ENCODE data around the gene HNRNPH1. TPM values are rescaled to one million over a fixed set of nuclear protein-coding genes. Genes with fewer than 3 reads are reported as not detected.

The HNRNPH1 gene
- total RNA-seq, 2 experiments from 2014 or later: 634 to 659 TPM

GRCh38 chr5:179603308-179603707 is 20.2 kb downstream of the HNRNPH1 start:
- POLR2A ChIA-PET: interaction anchor here (0.6 kb wide), 1 partner anchor 16 kb away, joined by 3 read pairs; no protein-coding TSS in a partner anchor
- no peaks in the 10 kb centered on the region for H3K27me3 Mint-ChIP-seq
- DNase-seq: no peak
- H3K36me3 Mint-ChIP-seq (ENCODE audit: low read depth): peaks cover 10% of the 10 kb centered on the region
- intact Hi-C loops (cut with DNase I, micrococcal nuclease): no loop called here
- H3K27ac Mint-ChIP-seq: no peak overlapping the region
- H3K9me3 Mint-ChIP-seq (ENCODE audit: low read depth): no peaks in the 10 kb centered on the region
- peaks cover 7% of the 10 kb centered on the region for H3K4me1 Mint-ChIP-seq
- no peak for ATAC-seq
- CTCF ChIA-PET: interaction anchor here (0.6 kb wide), 1 partner anchor 138 kb away, joined by 3 read pairs; no protein-coding TSS in a partner anchor
- H3K4me3 Mint-ChIP-seq: no peak overlapping the region

GRCh38 chr5:179601871-179602625 is 21.4 kb downstream of the HNRNPH1 start:
- no peaks in the 10 kb centered on the region for H3K9me3 Mint-ChIP-seq (ENCODE audit: low read depth)
- H3K27me3 Mint-ChIP-seq: no peaks in the 10 kb centered on the region
- ATAC-seq (no peak), DNase-seq (no peak)
- H3K4me3 Mint-ChIP-seq: no peak overlapping the region
- H3K27ac Mint-ChIP-seq: no peak overlapping the region
- intact Hi-C loops (cut with DNase I, micrococcal nuclease): no loop called here
- CTCF ChIA-PET: interaction anchor here (0.7 kb wide), 1 partner anchor 11 kb away, joined by 3 read pairs; no protein-coding TSS in a partner anchor
- POLR2A ChIA-PET: interaction anchor here (0.5 to 1.4 kb wide), 2 partner anchors 9 to 135 kb away, joined by 3 to 4 read pairs; no protein-coding TSS in a partner anchor
- H3K4me1 Mint-ChIP-seq: no peaks in the 10 kb centered on the region
- H3K36me3 Mint-ChIP-seq (ENCODE audit: low read depth): peaks cover 11% of the 10 kb centered on the region

DNA sequence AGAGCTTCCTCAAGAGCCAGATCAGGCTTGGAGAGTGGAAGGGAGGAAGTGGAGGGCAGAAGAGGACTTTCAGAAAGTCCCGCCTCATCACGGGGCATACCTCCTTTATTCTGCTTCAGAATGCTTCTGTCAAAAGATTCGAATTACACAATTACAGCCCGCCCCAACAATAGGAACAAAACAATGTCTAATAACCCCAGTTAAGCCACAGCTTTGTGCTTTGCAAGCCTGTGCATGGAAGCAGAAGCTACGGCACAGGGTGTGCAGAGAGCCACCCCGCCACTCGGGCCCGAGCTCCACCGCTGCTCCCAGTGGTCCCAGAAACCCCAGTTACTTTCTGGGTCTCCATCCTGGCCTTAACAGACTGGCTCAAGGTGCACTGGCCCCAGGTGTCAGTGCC is 23.5 kb downstream of the HNRNPH1 start:
- Mint-ChIP-seq H3K4me3 (no peak overlapping the region), H3K9me3 (ENCODE audit: low read depth) (no peaks in the 10 kb centered on the region), H3K27me3 (no peaks in the 10 kb centered on the region), H3K4me1 (no peaks in the 10 kb centered on the region), H3K27ac (no peak overlapping the region), H3K36me3 (ENCODE audit: low read depth) (peaks cover 24% of the 10 kb centered on the region)
- DNase-seq (no peak), ATAC-seq (no peak)
- intact Hi-C loops (cut with DNase I, micrococcal nuclease): no loop called here
- POLR2A ChIA-PET: no interaction called here
- CTCF ChIA-PET: no interaction called here

- CTCF ChIA-PET: no interaction called here
Measured at GRCh38 chr5:179599566-179599965, 23.9 kb downstream of the HNRNPH1 start.

GRCh38 chr5:179599100-179599499 is 24.4 kb downstream of the HNRNPH1 start:
- intact Hi-C loops (cut with DNase I, micrococcal nuclease): no loop called here
- ATAC-seq (no peak), DNase-seq (no peak)
- no peak overlapping the region for H3K27ac Mint-ChIP-seq
- H3K27me3 Mint-ChIP-seq: no peaks in the 10 kb centered on the region
- no peaks in the 10 kb centered on the region for H3K9me3 Mint-ChIP-seq (ENCODE audit: low read depth)
- ChIA-PET POLR2A (no interaction called here), CTCF (no interaction called here)
- H3K36me3 Mint-ChIP-seq (ENCODE audit: low read depth): peaks cover 29% of the 10 kb centered on the region
- H3K4me1 Mint-ChIP-seq: no peaks in the 10 kb centered on the region
- no peak overlapping the region for H3K4me3 Mint-ChIP-seq

More at GRCh38 chr5:179599566-179599965, 23.9 kb downstream of the HNRNPH1 start:
- Mint-ChIP-seq H3K27ac (no peak overlapping the region), H3K9me3 (ENCODE audit: low read depth) (no peaks in the 10 kb centered on the region), H3K4me3 (no peak overlapping the region), H3K36me3 (ENCODE audit: low read depth) (peaks cover 26% of the 10 kb centered on the region), H3K27me3 (no peaks in the 10 kb centered on the region), H3K4me1 (no peaks in the 10 kb centered on the region)
- no peak for DNase-seq
- intact Hi-C loops (cut with DNase I, micrococcal nuclease): no loop called here
- POLR2A ChIA-PET: no interaction called here
- ATAC-seq: no peak

- ChIA-PET CTCF (interaction anchor here (1.0 to 1.1 kb wide), 2 partner anchors 27 to 38 kb away, joined by 3 to 4 read pairs; partner anchors contain the start of gene HNRNPH1), POLR2A (interaction anchor here (1.1 kb wide), 1 partner anchor 15 kb away, joined by 4 read pairs; no protein-coding TSS in a partner anchor)
- DNase-seq (no peak), ATAC-seq (no peak)
- H3K27me3 Mint-ChIP-seq: no peaks in the 10 kb centered on the region
- no peaks in the 10 kb centered on the region for H3K4me1 Mint-ChIP-seq
- no peaks in the 10 kb centered on the region for H3K9me3 Mint-ChIP-seq (ENCODE audit: low read depth)
- H3K4me3 Mint-ChIP-seq: no peak overlapping the region
- no peak overlapping the region for H3K27ac Mint-ChIP-seq
- intact Hi-C loops (cut with DNase I, micrococcal nuclease): no loop called here
- peaks cover 45% of the 10 kb centered on the region for H3K36me3 Mint-ChIP-seq (ENCODE audit: low read depth)
Measured at GRCh38 chr5:179596421-179596820, 27.1 kb downstream of the HNRNPH1 start.

DNA sequence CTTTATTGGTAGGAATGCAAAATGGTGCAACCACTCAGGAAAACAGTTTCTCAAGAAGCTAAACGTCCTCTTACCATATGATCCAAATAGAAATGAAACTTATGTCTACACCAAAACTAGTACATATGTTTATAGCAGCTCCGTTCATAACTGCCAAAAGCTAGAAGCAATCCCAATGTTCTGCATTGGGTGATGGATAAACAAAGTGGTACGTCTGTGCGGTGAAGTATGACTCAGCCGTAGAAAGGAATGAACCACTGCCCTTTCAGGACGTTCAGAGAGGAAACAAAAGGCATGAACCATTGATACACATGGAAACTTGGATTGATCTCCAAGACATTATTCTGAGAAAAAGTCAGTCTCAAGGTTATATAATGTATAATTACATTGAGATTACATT is 27.6 kb downstream of the HNRNPH1 start:
- H3K36me3 Mint-ChIP-seq (ENCODE audit: low read depth): peaks cover 45% of the 10 kb centered on the region
- ChIA-PET CTCF (interaction anchor here (1.0 to 1.1 kb wide), 2 partner anchors 28 to 37 kb away, joined by 3 to 4 read pairs; partner anchors contain the start of gene HNRNPH1), POLR2A (interaction anchor here (1.1 kb wide), 1 partner anchor 16 kb away, joined by 4 read pairs; no protein-coding TSS in a partner anchor)
- intact Hi-C loops (cut with DNase I, micrococcal nuclease): no loop called here
- H3K4me3 Mint-ChIP-seq: no peak overlapping the region
- ATAC-seq (no peak), DNase-seq (no peak)
- no peak overlapping the region for H3K27ac Mint-ChIP-seq
- no peaks in the 10 kb centered on the region for H3K4me1 Mint-ChIP-seq
- H3K9me3 Mint-ChIP-seq (ENCODE audit: low read depth): no peaks in the 10 kb centered on the region
- no peaks in the 10 kb centered on the region for H3K27me3 Mint-ChIP-seq

DNA sequence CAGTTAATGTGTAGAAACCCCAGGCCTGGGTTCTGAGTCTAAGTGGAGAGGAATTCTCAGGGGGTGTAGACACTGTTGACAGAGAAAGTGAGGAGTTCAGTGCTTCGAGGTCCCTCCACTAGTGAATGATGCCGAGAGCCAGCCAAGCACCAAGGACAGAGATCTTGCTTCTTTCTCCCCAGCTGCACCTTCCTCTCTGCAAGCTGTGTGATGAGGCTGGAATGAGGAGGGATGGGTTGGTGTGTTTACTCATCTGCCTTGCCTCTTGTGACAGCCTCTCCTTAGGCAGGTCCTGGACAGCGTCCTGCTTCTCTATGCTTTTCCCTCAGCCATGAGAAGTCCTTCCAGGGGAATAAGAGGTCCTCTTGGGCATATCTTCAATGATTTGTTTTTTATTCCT is 35.3 kb downstream of the HNRNPH1 start:
- no peaks in the 10 kb centered on the region for H3K9me3 Mint-ChIP-seq (ENCODE audit: low read depth)
- H3K4me1 Mint-ChIP-seq: no peaks in the 10 kb centered on the region
- H3K36me3 Mint-ChIP-seq (ENCODE audit: low read depth): peaks cover 39% of the 10 kb centered on the region
- H3K27me3 Mint-ChIP-seq: no peaks in the 10 kb centered on the region
- H3K27ac Mint-ChIP-seq: no peak overlapping the region
- DNase-seq: no peak
- ChIA-PET POLR2A (no interaction called here), CTCF (no interaction called here)
- ATAC-seq: no peak
- H3K4me3 Mint-ChIP-seq: no peak overlapping the region
- intact Hi-C loops (cut with DNase I, micrococcal nuclease): no loop called here

GRCh38 chr5:179585941-179586401 is 37.5 kb downstream of the HNRNPH1 start:
- H3K27ac Mint-ChIP-seq: no peak overlapping the region
- CTCF ChIA-PET: interaction anchor here (0.9 kb wide), 1 partner anchor 418 kb away, joined by 3 read pairs; no protein-coding TSS in a partner anchor
- no peak overlapping the region for H3K4me3 Mint-ChIP-seq
- H3K36me3 Mint-ChIP-seq (ENCODE audit: low read depth): peaks cover 34% of the 10 kb centered on the region
- H3K9me3 Mint-ChIP-seq (ENCODE audit: low read depth): no peaks in the 10 kb centered on the region
- intact Hi-C loops (cut with DNase I, micrococcal nuclease): no loop called here
- no peaks in the 10 kb centered on the region for H3K27me3 Mint-ChIP-seq
- POLR2A ChIA-PET: no interaction called here
- no peak for DNase-seq
- no peaks in the 10 kb centered on the region for H3K4me1 Mint-ChIP-seq
- no peak for ATAC-seq

- ChIA-PET CTCF (no interaction called here), POLR2A (no interaction called here)
- Mint-ChIP-seq H3K4me1 (no peaks in the 10 kb centered on the region), H3K4me3 (no peak overlapping the region), H3K9me3 (ENCODE audit: low read depth) (no peaks in the 10 kb centered on the region), H3K36me3 (ENCODE audit: low read depth) (peaks cover 16% of the 10 kb centered on the region), H3K27ac (no peak overlapping the region), H3K27me3 (no peaks in the 10 kb centered on the region)
- intact Hi-C loops (cut with DNase I, micrococcal nuclease): no loop called here
- DNase-seq: no peak
- ATAC-seq: no peak
Measured at GRCh38 chr5:179577286-179577960, 46.0 kb downstream of the HNRNPH1 start.

DNA sequence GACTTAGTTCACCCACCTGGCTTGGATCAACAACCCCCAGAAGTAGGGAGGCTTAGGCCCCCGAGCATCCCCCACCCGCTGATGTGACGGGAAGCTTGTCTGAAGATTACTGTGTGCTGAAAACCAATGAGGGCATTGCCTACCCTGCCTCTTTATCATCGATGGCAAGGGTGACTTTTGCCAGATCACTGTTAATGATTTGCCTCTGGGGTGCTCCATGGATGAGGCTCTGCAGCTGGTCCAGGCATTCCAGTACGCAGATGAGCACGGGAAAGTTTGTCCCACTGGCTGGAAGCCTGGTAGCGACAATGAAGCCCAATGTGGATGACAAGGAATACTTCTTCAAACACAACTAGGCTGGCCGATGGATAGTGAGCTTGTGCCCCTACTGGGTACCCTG is 51.1 kb downstream of the HNRNPH1 start:
- ChIA-PET CTCF (no interaction called here), POLR2A (no interaction called here)
- no peaks in the 10 kb centered on the region for H3K4me1 Mint-ChIP-seq
- H3K36me3 Mint-ChIP-seq (ENCODE audit: low read depth): peaks cover 27% of the 10 kb centered on the region
- intact Hi-C loops (cut with DNase I, micrococcal nuclease): no loop called here
- no peaks in the 10 kb centered on the region for H3K9me3 Mint-ChIP-seq (ENCODE audit: low read depth)
- H3K4me3 Mint-ChIP-seq: no peak overlapping the region
- H3K27me3 Mint-ChIP-seq: no peaks in the 10 kb centered on the region
- ATAC-seq: no peak
- no peak overlapping the region for H3K27ac Mint-ChIP-seq
- DNase-seq: no peak

DNA sequence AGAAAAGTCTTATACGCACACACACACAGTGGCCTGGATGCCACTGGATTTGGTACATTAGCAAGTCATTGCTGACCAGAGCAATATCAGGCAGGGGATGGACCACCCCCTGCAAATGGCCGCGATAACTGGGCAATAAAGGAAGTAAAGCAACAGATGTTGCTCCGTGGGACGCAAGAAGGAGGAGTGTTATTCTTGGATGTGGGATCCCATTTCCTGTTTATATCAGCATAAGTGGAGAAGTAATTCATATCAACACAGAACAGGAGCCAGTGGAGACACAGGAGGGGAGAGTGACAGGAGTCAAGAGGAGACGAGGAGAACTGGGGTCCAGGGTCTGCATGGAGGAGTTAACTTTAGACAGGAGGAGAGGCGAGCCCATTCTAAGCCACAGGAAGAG is 54.8 kb downstream of the HNRNPH1 start:
- intact Hi-C loops (cut with DNase I, micrococcal nuclease): no loop called here
- no peaks in the 10 kb centered on the region for H3K4me1 Mint-ChIP-seq
- peaks cover 26% of the 10 kb centered on the region for H3K36me3 Mint-ChIP-seq (ENCODE audit: low read depth)
- ChIA-PET CTCF (no interaction called here), POLR2A (no interaction called here)
- no peak overlapping the region for H3K4me3 Mint-ChIP-seq
- H3K9me3 Mint-ChIP-seq (ENCODE audit: low read depth): no peaks in the 10 kb centered on the region
- H3K27ac Mint-ChIP-seq: no peak overlapping the region
- ATAC-seq: no peak
- H3K27me3 Mint-ChIP-seq: no peaks in the 10 kb centered on the region
- DNase-seq: no peak
